Natural killer cell (primary cell): ENCODE data around the gene TRIM24. TPM values are rescaled to one million over a fixed set of nuclear protein-coding genes. Genes with fewer than 3 reads are reported as not detected.
A peak's percentile ranks its signal among the peaks of the same experiment; 100 is the strongest.
"Not testable (repeated sequence)": the region's sequence is repeated elsewhere in the genome, so short reads cannot be mapped to it uniquely, and the experiment has no call there.

Source experiments
- ATAC-seq, 3 donors: fragments of 150-1000 bp in 2 of 3; fragments of 200-7000 bp in 1 of 3; cut with Tn5 transposase; 1 replicate in 1 of 3; 2 replicates in 2 of 3; pipeline ENCODE4 v1.10.0; 2021; ENCODE audit warnings: mild to moderate bottlenecking in 2 of 3, moderate library complexity in 2 of 3
- DNase-seq, 2 donors: peaks; one replicate each; pipeline versions ENCODE4 v3.0.0 to v3.0.0-alpha.2; 2013 to 2021; ENCODE audit warnings: mixed read lengths in 1 of 2
- H3K27ac ChIP-seq: one replicate; pipeline ENCODE4 v1.5.1; 2013; ENCODE audit warnings: mild to moderate bottlenecking, low read length
- H3K27me3 ChIP-seq: one replicate; pipeline ENCODE4 v1.6.1; 2013; ENCODE audit warnings: low read length; ENCODE audit not compliant: control insufficient read depth, insufficient read depth
- H3K36me3 ChIP-seq: one replicate; pipeline ENCODE4 v1.6.1; 2013; ENCODE audit warnings: low read length; ENCODE audit not compliant: control insufficient read depth, insufficient read depth
- H3K4me1 ChIP-seq: one replicate; pipeline ENCODE4 v1.6.1; 2013; ENCODE audit warnings: low read length; ENCODE audit not compliant: control insufficient read depth, insufficient read depth
- H3K4me3 ChIP-seq: one replicate; pipeline ENCODE4 v1.5.1; 2013; ENCODE audit warnings: low read length
- H3K9me3 ChIP-seq: one replicate; pipeline ENCODE4 v1.6.1; 2013; ENCODE audit warnings: low read length; ENCODE audit not compliant: control insufficient read depth, insufficient read depth
- H3K27ac Mint-ChIP-seq, 2 donors: one replicate each; pipeline ENCODE4 v1.8.0; 2022; ENCODE audit warnings: mild to moderate bottlenecking in 2 of 2, mixed read lengths in 2 of 2, moderate library complexity in 1 of 2
- H3K27me3 Mint-ChIP-seq, 2 donors: one replicate each; pipeline ENCODE4 v1.8.0; 2022; ENCODE audit warnings: low read depth in 2 of 2, mixed read lengths in 2 of 2
- H3K36me3 Mint-ChIP-seq: one replicate; pipeline ENCODE4 v1.8.0; 2022; ENCODE audit warnings: mixed read lengths
- H3K4me1 Mint-ChIP-seq, 2 donors: one replicate each; pipeline ENCODE4 v1.8.0; 2022; ENCODE audit warnings: mixed read lengths in 2 of 2
- H3K4me3 Mint-ChIP-seq: one replicate; pipeline ENCODE4 v1.8.0; 2022; ENCODE audit warnings: mild to moderate bottlenecking, moderate library complexity, mixed read lengths
- H3K9me3 Mint-ChIP-seq, 2 donors: one replicate each; pipeline ENCODE4 v1.8.0; 2022; ENCODE audit warnings: mixed read lengths in 2 of 2
- WGBS: methylation state at CpG from one replicate; pipeline ENCODE4 v1.1.7; 2013; ENCODE audit warnings: missing lambda C conversion rate; ENCODE audit not compliant: insufficient coverage; 5-methylcytosine and 5-hydroxymethylcytosine counted together
- intact Hi-C: fragments of 100-400 bp; cut with micrococcal nuclease; formaldehyde crosslinking; loops from one replicate; pipeline ENCODE4 v1.14.2; 2022
- total RNA-seq, 4 donors: library from RNA; stranded (reverse); fragments of 120-200 nt in 1 of 4; gene quantifications; one replicate each; pipeline versions ENCODE4 v1.2.3 to v1.2.4, GENCODE V29; 2013 to 2022
- TF ChIP-seq, protein P1 (sequence below): fragments of 200-600 bp; IDR thresholded peaks from one replicate; pipeline ENCODE4 v1.8.0; 2022; ENCODE audit warnings: antibody characterized with exemption

The TRIM24 gene
- total RNA-seq, 3 donors from 2014 or later (not counting 1 experiment from before 2014, with no cell fraction given), result 15.2 to 19.1 (median 18.9) TPM

DNA sequence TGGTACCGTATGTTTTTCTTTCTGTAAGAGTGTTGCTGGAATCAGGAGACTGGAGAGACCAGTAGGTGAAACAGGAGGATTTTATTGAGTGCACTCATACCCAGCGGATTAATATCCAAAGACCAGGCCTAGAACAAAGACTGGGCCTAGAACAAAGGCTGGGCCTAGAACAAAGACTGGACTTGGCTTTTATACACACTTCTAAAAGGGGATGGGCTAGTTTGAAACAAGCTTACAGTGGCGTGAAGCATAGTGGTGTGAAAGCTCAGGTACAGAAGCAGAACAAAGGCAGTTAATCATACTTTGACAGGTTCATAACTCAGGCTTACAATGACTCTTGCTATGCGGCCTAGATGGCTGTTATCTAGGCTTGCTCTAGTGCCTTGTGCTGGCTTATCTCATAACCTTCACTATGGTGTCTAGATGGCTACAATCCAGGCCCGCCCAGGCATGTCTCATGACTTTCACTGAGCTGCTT, 67.7 kb downstream of the TRIM24 start:
- Histone ChIP-seq H3K9me3 (peaks cover 20% of the 10 kb centered on the region), H3K27me3 (no peaks in the 10 kb centered on the region), H3K4me3 (no peak overlapping the region), H3K4me1 (no peaks in the 10 kb centered on the region), H3K36me3 (peaks cover 46% of the 10 kb centered on the region), H3K27ac (no peak overlapping the region)
- H3K36me3 Mint-ChIP-seq, result peaks cover 27% of the 10 kb centered on the region
- no peak overlapping the region for H3K27ac Mint-ChIP-seq
- ATAC-seq (no peak), DNase-seq (peak in 1 of 2 donors; percentile 15)
- H3K27me3 Mint-ChIP-seq, result no peaks in the 10 kb centered on the region
- no peak overlapping the region for H3K4me3 Mint-ChIP-seq
- 99% methylated on average over 4 of the region's 5 CpGs for WGBS
- H3K9me3 Mint-ChIP-seq, result peaks cover 5 to 8% of the 10 kb centered on the region in 2 donors
- intact Hi-C loops, result no loop called here
- TF ChIP-seq, protein P1, sequence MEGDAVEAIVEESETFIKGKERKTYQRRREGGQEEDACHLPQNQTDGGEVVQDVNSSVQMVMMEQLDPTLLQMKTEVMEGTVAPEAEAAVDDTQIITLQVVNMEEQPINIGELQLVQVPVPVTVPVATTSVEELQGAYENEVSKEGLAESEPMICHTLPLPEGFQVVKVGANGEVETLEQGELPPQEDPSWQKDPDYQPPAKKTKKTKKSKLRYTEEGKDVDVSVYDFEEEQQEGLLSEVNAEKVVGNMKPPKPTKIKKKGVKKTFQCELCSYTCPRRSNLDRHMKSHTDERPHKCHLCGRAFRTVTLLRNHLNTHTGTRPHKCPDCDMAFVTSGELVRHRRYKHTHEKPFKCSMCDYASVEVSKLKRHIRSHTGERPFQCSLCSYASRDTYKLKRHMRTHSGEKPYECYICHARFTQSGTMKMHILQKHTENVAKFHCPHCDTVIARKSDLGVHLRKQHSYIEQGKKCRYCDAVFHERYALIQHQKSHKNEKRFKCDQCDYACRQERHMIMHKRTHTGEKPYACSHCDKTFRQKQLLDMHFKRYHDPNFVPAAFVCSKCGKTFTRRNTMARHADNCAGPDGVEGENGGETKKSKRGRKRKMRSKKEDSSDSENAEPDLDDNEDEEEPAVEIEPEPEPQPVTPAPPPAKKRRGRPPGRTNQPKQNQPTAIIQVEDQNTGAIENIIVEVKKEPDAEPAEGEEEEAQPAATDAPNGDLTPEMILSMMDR, result no peak
- H3K4me1 Mint-ChIP-seq, result no peaks in the 10 kb centered on the region

DNA sequence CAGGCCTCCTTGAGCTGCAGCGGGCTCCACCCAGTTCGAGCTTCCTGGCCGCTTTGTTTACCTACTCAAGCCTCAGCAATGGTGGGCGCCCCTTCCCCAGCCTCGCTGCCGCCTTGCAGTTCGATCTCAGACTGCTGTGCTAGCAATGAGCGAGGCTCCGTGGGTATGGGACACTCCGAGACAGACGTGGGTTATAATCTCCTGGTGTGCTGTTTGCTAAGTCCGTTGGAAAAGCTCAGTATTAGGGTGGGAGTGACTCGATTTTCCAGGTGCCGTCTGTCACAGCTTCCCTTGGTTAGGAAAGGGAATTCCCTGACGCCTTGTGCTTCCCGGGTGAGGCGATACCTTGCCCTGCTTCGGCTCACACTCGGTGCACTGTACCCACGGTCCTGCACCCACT, 76.8 kb downstream of the TRIM24 start:
- H3K4me3 ChIP-seq, H3K4me3 Mint-ChIP-seq, ATAC-seq, H3K36me3 Mint-ChIP-seq, H3K27me3 ChIP-seq, H3K27ac ChIP-seq, H3K27me3 Mint-ChIP-seq, DNase-seq, H3K9me3 Mint-ChIP-seq, intact Hi-C loops, H3K27ac Mint-ChIP-seq, H3K9me3 ChIP-seq, H3K4me1 ChIP-seq: not testable (repeated sequence)
- peaks cover 23 to 30% of the 10 kb centered on the region in 2 donors for H3K4me1 Mint-ChIP-seq
- WGBS, result 94% methylated on average over 20 of the region's 20 CpGs
- H3K36me3 ChIP-seq, result peaks cover 12% of the 10 kb centered on the region

DNA sequence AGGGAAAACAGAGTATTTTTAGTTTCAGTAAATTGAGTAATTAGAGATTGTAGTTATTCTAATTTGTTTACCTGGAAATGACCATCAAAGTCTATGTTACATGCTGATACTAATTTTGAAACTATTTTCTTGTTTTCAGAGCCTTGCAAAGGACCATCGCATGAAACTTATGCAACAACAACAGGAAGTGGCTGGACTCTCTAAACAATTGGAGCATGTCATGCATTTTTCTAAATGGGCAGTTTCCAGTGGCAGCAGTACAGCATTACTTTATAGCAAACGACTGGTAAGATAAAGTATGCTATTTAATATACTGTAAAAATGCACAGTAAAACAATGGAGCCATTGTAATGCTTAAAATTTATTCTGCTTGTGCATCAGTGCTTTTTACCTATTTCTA, 78.5 kb downstream of the TRIM24 start:
- Mint-ChIP-seq H3K27ac (no peak overlapping the region), H3K36me3 (no peaks in the 10 kb centered on the region), H3K4me3 (no peak overlapping the region), H3K27me3 (no peaks in the 10 kb centered on the region), H3K4me1 (peaks cover 29 to 35% of the 10 kb centered on the region in 2 donors), H3K9me3 (no peaks in the 10 kb centered on the region)
- ATAC-seq (no peak), DNase-seq (no peak)
- 65% methylated on average over 1 of the region's 2 CpGs for WGBS
- Histone ChIP-seq H3K27ac (no peak overlapping the region), H3K27me3 (no peaks in the 10 kb centered on the region), H3K36me3 (peaks cover 12% of the 10 kb centered on the region), H3K4me1 (no peaks in the 10 kb centered on the region), H3K9me3 (no peaks in the 10 kb centered on the region), H3K4me3 (no peak overlapping the region)
- TF ChIP-seq, protein P1, result no peak
- intact Hi-C loops, result no loop called here

DNA sequence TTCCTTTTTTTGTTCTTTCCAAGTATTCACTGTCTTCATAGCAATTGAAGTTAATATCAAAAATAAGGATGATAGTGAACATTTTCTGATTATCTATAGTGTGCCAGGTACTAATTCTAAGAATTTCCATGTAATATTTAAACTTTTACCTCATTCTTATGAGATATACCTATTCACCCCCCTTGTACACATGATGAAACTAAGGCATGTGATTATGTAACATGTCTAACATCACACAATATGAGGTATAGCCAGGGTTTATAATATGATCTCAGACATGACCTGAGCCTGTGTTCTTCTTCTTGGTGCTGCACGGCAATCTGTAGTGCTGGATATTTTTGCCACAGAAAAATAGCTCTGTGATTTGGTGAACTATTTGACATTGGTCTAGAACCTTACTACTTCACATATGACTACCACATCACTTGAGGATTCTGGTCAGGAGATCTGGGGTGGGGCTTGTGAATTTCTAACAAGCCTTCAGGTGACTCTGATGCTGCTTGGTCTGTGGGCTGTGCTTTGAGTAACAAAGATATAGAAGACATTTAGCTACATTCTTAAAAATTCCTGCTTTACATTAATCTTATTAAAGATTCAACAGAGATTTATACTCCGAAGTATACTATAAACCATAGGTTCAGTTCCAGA, 79.1 kb downstream of the TRIM24 start:
- ATAC-seq (no peak), DNase-seq (no peak)
- Mint-ChIP-seq H3K4me1 (peaks cover 30 to 35% of the 10 kb centered on the region in 2 donors), H3K27ac (no peak overlapping the region), H3K27me3 (no peaks in the 10 kb centered on the region), H3K9me3 (no peaks in the 10 kb centered on the region), H3K36me3 (peaks cover 4% of the 10 kb centered on the region), H3K4me3 (no peak overlapping the region)
- no peak overlapping the region for H3K4me3 ChIP-seq
- intact Hi-C loops, result no loop called here
- no peaks in the 10 kb centered on the region for H3K27me3 ChIP-seq
- TF ChIP-seq, protein P1, result no peak
- no peaks in the 10 kb centered on the region for H3K9me3 ChIP-seq
- H3K36me3 ChIP-seq, result peaks cover 12% of the 10 kb centered on the region
- WGBS, result 100% methylated on average over 2 of the region's 2 CpGs
- H3K4me1 ChIP-seq, result no peaks in the 10 kb centered on the region
- H3K27ac ChIP-seq, result no peak overlapping the region
